K562 (cell line): Measurements from ENCODE around the gene MCFD2. TPM values are rescaled to one million over a fixed set of nuclear protein-coding genes. Genes with fewer than 3 reads are reported as not detected.

Experiments used
- ATAC-seq: fragments of 200-7000 bp; cut with Tn5 transposase; 3 replicates; pipeline ENCODE4 v1.9.1; 2020; ENCODE audit warnings: moderate library complexity
- BruUV-seq: library from RNA; stranded (reverse); fragments of 400-500 nt; replicated peaks from 2 replicates; lab custom pipeline; 2021; lab: Mats Ljungman, UMichigan
- CTCF ChIA-PET: fragments of 300-600 bp; formaldehyde crosslinking; extraction: SDS; loops from one replicate; lab custom pipeline; 2021; ENCODE audit warnings: low intra/inter-chr PET ratio; lab: Yijun Ruan, JAX
- POLR2A ChIA-PET: fragments of 300-600, 350-650 bp; sonication (Branson Sonifier 250); formaldehyde crosslinking; extraction: SDS; loops from one replicate; lab custom pipeline; 2021; ENCODE audit warnings: antibody characterized with exemption, inconsistent platforms; lab: Yijun Ruan, JAX
- DNase-seq, 4 experiments: peaks; one replicate each; pipeline versions ENCODE4 v3.0.0 to v3.0.0-alpha.2; 2011 to 2018; ENCODE audit warnings: low spot score in 3 of 4, mixed read lengths in 3 of 4; ENCODE audit errors: extremely low read depth in 1 of 4
- FAIRE-seq: peaks from 2 replicates; lab custom pipeline; 2011; peaks lifted over from hg19 to GRCh38; lab: Jason Lieb, UNC
- H2AFZ ChIP-seq: 2 replicates; pipeline ENCODE4 v1.6.0; 2011; ENCODE audit warnings: low read depth, low read length, control low read depth, inconsistent platforms
- H3K27ac ChIP-seq: fragments of 200-600 bp; 3 replicates; pipeline ENCODE4 v1.8.0; 2011; ENCODE audit warnings: low read depth, mild to moderate bottlenecking, control low read depth, inconsistent platforms, low read length, moderate library complexity, mixed read lengths; ENCODE audit errors: extremely low read depth
- H3K27me3 ChIP-seq, 2 experiments: fragments of 300-600 bp in 1 of 2; 2 replicates in 1 of 2; 3 replicates in 1 of 2; pipeline versions ENCODE4 v1.6.0 to v1.8.0; 2011; ENCODE audit warnings: inconsistent platforms in 2 of 2, low read length in 2 of 2, mild to moderate bottlenecking in 1 of 2, mixed read lengths in 1 of 2, moderate library complexity in 1 of 2; ENCODE audit not compliant: control insufficient read depth in 2 of 2, insufficient read depth in 2 of 2
- H3K36me3 ChIP-seq: fragments of 300-600 bp; 3 replicates; pipeline ENCODE4 v1.8.0; 2011; ENCODE audit warnings: mild to moderate bottlenecking, low read length, inconsistent platforms; ENCODE audit not compliant: control insufficient read depth, insufficient read depth
- H3K4me1 ChIP-seq, 2 experiments: fragments of 200-600 bp in 1 of 2; replicated peaks in 1 of 2; 2 replicates in 1 of 2; 3 replicates in 1 of 2; pipeline versions ENCODE4 v1.5.1 to v1.8.0; 2011; ENCODE audit warnings: inconsistent platforms in 2 of 2, low read length in 2 of 2, mild to moderate bottlenecking in 1 of 2, mixed read lengths in 1 of 2, moderate library complexity in 1 of 2; ENCODE audit not compliant: control insufficient read depth in 2 of 2, insufficient read depth in 2 of 2
- H3K4me2 ChIP-seq: 2 replicates; pipeline ENCODE4 v1.6.1; 2011; ENCODE audit warnings: low read length, control low read depth, inconsistent platforms, mixed read lengths; ENCODE audit not compliant: insufficient read depth
- H3K4me3 ChIP-seq: fragments of 200-600 bp; sonication (generic), shearing (Covaris generic); 2 replicates; pipeline ENCODE4 v1.5.1; 2016; ENCODE audit warnings: control low read depth, inconsistent platforms
- H3K79me2 ChIP-seq: fragments of 200-600 bp; 3 replicates; pipeline ENCODE4 v1.8.0; 2011; ENCODE audit warnings: low read length, inconsistent platforms; ENCODE audit not compliant: control insufficient read depth, insufficient read depth
- H3K9ac ChIP-seq, 2 experiments: 2 replicates each; pipeline versions ENCODE4 v1.6.0 to v1.6.1; 2011; ENCODE audit warnings: low read depth in 2 of 2, low read length in 2 of 2, control low read depth in 1 of 2, inconsistent platforms in 1 of 2, mild to moderate bottlenecking in 1 of 2, mixed read lengths in 1 of 2; ENCODE audit not compliant: insufficient read depth in 1 of 2
- H3K9me1 ChIP-seq: one replicate; pipeline ENCODE4 v1.6.0; 2011; ENCODE audit warnings: inconsistent platforms, mild to moderate bottlenecking, low read length, moderate library complexity; ENCODE audit not compliant: control insufficient read depth, insufficient read depth
- H3K9me3 ChIP-seq: replicated peaks from 2 replicates; pipeline ENCODE4 v1.5.1; 2011; ENCODE audit warnings: low read depth, low read length, inconsistent platforms; ENCODE audit not compliant: control insufficient read depth, insufficient read depth
- H4K20me1 ChIP-seq: replicated peaks from 2 replicates; pipeline ENCODE4 v1.6.1; 2011; ENCODE audit warnings: low read length, inconsistent platforms, mixed read lengths; ENCODE audit not compliant: control insufficient read depth, insufficient read depth
- C11orf30 ChIP-seq: fragments of 450-650 bp; IDR thresholded peaks from 2 replicates; pipeline ENCODE4 v1.6.1; 2016; ENCODE audit warnings: low read depth, mild to moderate bottlenecking
- MAFF ChIP-seq: IDR thresholded peaks from 2 replicates; pipeline ENCODE4 v1.6.1; 2012; ENCODE audit warnings: low read length, improper control_type of control experiment
- MAFG ChIP-seq: fragments of 450-650 bp; conservative IDR thresholded peaks from 2 replicates; pipeline ENCODE4 v1.6.1; 2016; ENCODE audit warnings: missing genetic modification characterization, missing compliant biosample characterization
- NFE2 ChIP-seq: IDR thresholded peaks from 2 replicates; pipeline ENCODE4 v1.6.1; 2014; ENCODE audit warnings: antibody characterized with exemption, low read depth
- PRMT5 ChIP-seq: sonication (generic); formaldehyde crosslinking; IDR thresholded peaks from 2 replicates; pipeline ENCODE4 v1.5.0; 2020; ENCODE audit warnings: missing genetic modification reagents
- RBM17 ChIP-seq: fragments of 200-400 bp; formaldehyde crosslinking; IDR thresholded peaks from 2 replicates; pipeline ENCODE4 v1.6.1; 2017; ENCODE audit warnings: low read depth, mild to moderate bottlenecking, low read length, borderline replicate concordance
- ZNF316 ChIP-seq: fragments of 450-650 bp; IDR thresholded peaks from 2 replicates; pipeline ENCODE4 v1.6.1; 2016
- WGBS: fragments of 100-300 bp; shearing (Covaris generic); methylation state at CpG from one replicate; pipeline ENCODE4 v1.1.6; 2016; ENCODE audit warnings: low coverage, mixed read lengths; ENCODE audit not compliant: insufficient coverage; ENCODE audit errors: missing lambda C conversion rate; 5-methylcytosine and 5-hydroxymethylcytosine counted together
- in situ Hi-C: fragments of 300-500 bp; cut with MboI; formaldehyde crosslinking; loops from 4 replicates; pipeline ENCODE4 v1.15.0; 2018; ENCODE audit warnings: inconsistent platforms, mixed read lengths
- intact Hi-C: fragments of 100-400 bp; cut with micrococcal nuclease; formaldehyde crosslinking; loops from 2 replicates; pipeline ENCODE4 v1.14.2; 2022
- polyA plus RNA-seq, 8 experiments: library from polyadenylated mRNA; depleted of rRNA in 4 of 8; stranded (reverse) in 5 of 8; unstranded in 3 of 8; fragments of >200 nt; fragmentation: Nextera tagmentation in 2 of 8; fragmentation: Illumina TruSeq in 1 of 8; extraction: Ambion mirVana in 2 of 8; extraction: Trizol in 1 of 8; gene quantifications; 2 replicates each; pipeline versions ENCODE4 v1.2.1 to v1.2.3, GENCODE V29; 2011 to 2014; ENCODE audit warnings: inconsistent platforms in 1 of 8, missing spikeins in 1 of 8
- total RNA-seq, 7 experiments: library from RNA; depleted of rRNA in 6 of 7; stranded (reverse); fragments of >200 nt in 6 of 7; fragmentation: Illumina TruSeq in 2 of 7; extraction: Trizol in 2 of 7; gene quantifications; 2 replicates each; pipeline versions ENCODE4 v1.2.1 to v1.2.3, GENCODE V29; 2011 to 2021; ENCODE audit warnings: low replicate concordance in 1 of 7
- TF ChIP-seq, protein P1 (sequence below), 2 experiments: fragments of 450-650 bp; formaldehyde crosslinking in 1 of 2; IDR thresholded peaks; 2 replicates each; pipeline versions ENCODE4 v1.4.0 to v1.6.1; 2014 to 2020; ENCODE audit warnings: mild to moderate bottlenecking in 2 of 2, borderline replicate concordance in 1 of 2, low read depth in 1 of 2

MCFD2 gene
- total and polyA plus RNA-seq, 9 of the 15 experiments (the other 6 are each of a cell fraction or from before 2014, with no cell fraction given), result 78.6 to 237 (median 123) TPM

DNA sequence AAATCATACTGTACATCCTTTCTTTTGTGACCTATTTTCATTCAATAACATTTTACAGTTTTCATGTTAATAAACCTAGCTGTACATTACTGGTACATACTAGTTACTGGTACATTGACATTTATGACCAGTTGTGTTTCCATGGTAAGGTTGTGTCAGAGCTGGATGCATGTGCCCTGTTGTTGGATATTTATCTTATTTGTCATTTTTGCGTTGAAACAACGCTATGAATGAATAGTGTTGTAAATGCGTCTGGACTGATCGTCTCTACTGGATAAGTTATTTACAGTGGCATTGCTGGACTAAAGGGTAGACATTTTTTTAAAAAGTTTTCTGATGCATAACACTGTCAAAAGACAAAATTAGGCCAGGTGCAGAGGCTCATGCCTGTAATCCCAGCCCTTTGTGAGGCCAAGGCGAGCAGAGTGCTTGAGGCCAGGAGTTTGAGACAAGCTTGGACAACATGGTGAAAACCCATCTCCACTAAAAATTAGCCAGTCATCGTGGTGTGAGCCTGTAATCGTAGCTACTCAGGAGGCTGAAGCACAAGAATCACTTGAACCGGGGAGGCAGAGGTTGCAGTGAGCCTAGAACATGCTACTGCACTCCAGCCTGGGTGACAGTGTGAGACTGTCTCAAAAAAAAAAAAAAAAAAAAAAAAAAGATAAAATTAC lies 40.2 kb downstream of the MCFD2 start:
- no peak overlapping the region for H3K9ac ChIP-seq
- ATAC-seq, result no peak
- POLR2A ChIA-PET, result interaction anchor here (1.8 kb wide), 1 partner anchor 12 kb away, joined by 4 read pairs; no protein-coding TSS in a partner anchor
- H3K27ac ChIP-seq, result no peak overlapping the region
- no peaks in the 10 kb centered on the region for H4K20me1 ChIP-seq
- no peak overlapping the region for H3K4me3 ChIP-seq
- no TSS peak for BruUV-seq
- peaks cover 14 to 43% of the 10 kb centered on the region in 2 experiments for H3K4me1 ChIP-seq
- intact Hi-C loops (no loop called here), in situ Hi-C loops (no loop called here)
- CTCF ChIA-PET, result no interaction called here
- H2AFZ ChIP-seq, result no peak overlapping the region; the same call in 1 of the 2 replicates
- TF ChIP-seq RBM17, result no peak
- peak; percentile 50; the same call in 1 of the 2 replicates for TF ChIP-seq ZNF316
- TF ChIP-seq C11orf30, result 0 out of 2 replicates have a peak, but pooled peaks have one; percentile 25
- peak; percentile 70 for TF ChIP-seq NFE2
- TF ChIP-seq MAFG (tag), result peak; percentile 59
- TF ChIP-seq, protein P1, sequence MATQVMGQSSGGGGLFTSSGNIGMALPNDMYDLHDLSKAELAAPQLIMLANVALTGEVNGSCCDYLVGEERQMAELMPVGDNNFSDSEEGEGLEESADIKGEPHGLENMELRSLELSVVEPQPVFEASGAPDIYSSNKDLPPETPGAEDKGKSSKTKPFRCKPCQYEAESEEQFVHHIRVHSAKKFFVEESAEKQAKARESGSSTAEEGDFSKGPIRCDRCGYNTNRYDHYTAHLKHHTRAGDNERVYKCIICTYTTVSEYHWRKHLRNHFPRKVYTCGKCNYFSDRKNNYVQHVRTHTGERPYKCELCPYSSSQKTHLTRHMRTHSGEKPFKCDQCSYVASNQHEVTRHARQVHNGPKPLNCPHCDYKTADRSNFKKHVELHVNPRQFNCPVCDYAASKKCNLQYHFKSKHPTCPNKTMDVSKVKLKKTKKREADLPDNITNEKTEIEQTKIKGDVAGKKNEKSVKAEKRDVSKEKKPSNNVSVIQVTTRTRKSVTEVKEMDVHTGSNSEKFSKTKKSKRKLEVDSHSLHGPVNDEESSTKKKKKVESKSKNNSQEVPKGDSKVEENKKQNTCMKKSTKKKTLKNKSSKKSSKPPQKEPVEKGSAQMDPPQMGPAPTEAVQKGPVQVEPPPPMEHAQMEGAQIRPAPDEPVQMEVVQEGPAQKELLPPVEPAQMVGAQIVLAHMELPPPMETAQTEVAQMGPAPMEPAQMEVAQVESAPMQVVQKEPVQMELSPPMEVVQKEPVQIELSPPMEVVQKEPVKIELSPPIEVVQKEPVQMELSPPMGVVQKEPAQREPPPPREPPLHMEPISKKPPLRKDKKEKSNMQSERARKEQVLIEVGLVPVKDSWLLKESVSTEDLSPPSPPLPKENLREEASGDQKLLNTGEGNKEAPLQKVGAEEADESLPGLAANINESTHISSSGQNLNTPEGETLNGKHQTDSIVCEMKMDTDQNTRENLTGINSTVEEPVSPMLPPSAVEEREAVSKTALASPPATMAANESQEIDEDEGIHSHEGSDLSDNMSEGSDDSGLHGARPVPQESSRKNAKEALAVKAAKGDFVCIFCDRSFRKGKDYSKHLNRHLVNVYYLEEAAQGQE (IDR thresholded peaks at IDR 0.05; ENCODE audit: borderline replicate concordance), result no peak
- TF ChIP-seq, protein P1 (CRISPR knock-in tag; IDR thresholded peaks at IDR 0.05; ENCODE audit: low read depth), result no peak
- TF ChIP-seq PRMT5 (CRISPR knock-in tag), result no peak
- TF ChIP-seq MAFF, result 0 out of 2 replicates have a peak, but pooled peaks have one; percentile 2
- no peaks in the 10 kb centered on the region for H3K9me3 ChIP-seq
- WGBS, result 52% methylated on average over 8 of the region's 8 CpGs
- no peaks in the 10 kb centered on the region for H3K9me1 ChIP-seq
- H3K27me3 ChIP-seq, result peaks cover 0 to 13% of the 10 kb centered on the region in 2 experiments; a peak in 2 of 5 replicates
- no peaks in the 10 kb centered on the region; the same call in 2 of the 3 replicates for H3K36me3 ChIP-seq
- no peak for FAIRE-seq
- no peak for DNase-seq
- H3K4me2 ChIP-seq, result no peak overlapping the region
- no peaks in the 10 kb centered on the region for H3K79me2 ChIP-seq
